Stimulated activated CD4-positive, alpha-beta T cell treated with anti-CD3 and anti-CD28 coated beads, Interleukin-15, amount 100 ng/mL, for 48 hours (primary cell): Measurements from ENCODE around the gene SOCS3.
A peak's percentile ranks its signal among the peaks of the same experiment; 100 is the strongest.

ENCODE experiments used
- DNase-seq, 2 donors: peaks; one replicate each; pipeline ENCODE4 v3.0.0-alpha.2; 2020; ENCODE audit warnings: low read depth in 2 of 2

SOCS3 gene

DNA sequence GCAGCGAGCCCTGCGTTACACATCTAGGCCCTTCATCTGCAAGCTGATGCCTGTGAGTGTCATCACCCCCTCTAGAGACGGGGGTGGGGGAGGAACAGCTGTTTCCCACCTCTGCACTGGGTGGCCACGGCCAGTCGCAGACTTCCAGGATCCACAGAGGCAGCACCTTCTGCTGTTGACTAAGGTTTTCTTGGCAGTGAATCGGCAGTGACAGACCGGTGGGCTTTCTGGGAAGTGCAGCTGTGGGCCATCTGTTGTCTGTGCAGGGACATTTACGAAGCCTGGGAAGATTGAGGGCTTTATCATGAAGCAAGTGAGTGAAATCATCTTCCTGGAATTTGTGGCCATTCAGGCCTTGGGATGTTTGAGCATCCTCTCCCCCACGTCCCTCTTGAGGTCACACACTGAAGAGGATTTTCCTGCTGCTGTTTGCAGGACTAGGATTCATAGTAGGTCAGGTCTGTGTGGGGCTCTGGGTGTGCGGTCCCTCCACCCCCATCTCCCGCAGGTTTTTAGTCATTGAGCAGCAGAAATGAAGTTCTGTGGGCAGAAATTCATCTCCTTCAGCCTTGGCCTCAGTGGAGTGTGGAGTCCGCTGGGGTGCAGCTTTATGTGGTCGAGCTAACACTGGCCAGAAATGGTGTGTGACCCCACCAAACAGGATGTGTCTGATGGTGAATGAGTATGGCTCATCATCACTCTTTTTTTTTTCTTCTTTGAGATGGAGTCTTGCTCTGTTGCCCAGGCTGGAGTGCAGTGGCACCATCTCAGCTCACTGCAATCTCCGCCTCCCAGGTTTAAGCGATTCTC, 30.6 kb upstream of the SOCS3 start:
- DNase-seq, result no peak

DNA sequence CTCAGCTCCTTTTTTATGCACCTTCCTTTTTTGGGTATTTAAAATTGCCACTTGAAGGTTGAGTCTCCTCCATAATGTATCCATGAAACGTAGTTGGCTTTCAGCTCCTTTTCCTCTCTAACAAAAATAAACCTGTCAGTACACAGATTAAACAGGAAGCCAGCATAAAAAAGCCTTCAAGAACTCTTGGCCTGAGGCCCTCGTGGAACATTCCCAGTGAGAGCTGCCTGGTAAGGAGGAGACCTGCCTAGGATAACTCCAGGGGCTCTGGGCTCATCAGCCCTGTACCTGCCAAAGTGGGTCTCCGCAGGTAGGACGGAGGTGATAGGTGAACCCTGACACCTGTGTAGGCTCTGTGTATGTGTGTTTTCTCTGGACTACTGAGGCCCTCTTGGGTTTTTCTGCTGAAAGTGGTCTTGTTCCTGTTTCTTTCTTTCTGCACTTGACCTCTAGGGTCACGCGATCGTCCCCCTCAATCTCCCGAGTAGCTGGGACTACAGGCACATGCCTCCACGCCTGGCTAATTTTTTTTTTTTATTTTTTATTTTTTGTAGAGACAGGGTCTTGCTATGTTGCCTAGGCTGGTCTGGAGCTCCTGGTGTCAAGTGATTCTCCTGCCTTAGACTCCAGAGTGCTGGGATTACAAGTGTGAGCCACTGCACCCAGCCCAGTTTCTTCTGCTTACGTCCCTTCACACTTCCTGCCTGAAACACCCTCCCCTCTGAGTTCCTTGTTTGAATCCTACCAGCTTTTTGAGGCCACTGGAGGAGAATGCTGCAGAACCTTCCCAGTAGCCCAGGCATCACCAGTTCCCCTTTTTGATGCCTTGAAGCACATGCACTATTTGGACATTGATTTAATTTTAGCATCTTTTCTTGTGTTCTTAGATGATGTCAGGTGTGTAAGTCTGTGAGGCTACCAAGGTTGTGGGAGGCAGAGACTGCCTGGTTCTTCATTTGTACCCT, 28.4 kb upstream of the SOCS3 start:
- DNase-seq, result no peak

GRCh38 chr17:78384479-78385175, 24.8 kb upstream of the SOCS3 start:
- no peak for DNase-seq

DNA sequence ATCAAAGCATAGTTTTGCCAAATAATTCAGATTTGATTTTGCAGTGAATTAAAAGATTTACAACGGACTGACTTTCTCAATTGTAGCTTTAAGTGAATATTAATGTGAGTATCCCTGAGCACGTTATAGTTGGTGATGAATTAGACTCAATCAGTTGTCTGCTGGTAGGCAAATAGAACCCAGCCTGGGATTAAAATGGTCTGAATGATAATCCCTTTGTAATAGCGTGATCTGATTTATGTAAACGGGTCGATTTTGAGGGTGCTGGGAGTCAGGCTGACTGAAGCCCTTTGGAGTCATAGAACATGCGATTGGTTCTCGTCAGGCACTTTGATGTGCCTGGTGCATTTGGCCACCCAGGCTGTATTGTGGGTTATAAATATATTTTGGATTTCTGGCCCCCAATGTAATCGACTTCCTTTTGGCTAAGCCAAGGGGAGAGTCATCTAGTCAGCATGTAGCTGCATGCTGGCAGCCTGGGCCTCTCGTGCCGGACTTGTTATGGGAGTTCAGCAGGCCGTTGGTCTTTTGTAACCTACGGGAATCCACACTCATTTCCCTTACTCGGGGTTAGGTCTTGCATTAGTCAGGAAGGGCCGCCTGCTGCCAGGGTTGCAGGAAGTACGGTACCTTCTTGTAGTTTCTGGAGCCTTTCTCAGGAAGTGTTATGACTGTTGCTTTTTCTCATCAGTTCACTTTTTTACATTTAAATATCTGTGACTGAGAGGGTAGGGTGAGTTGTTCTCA, 24.0 kb upstream of the SOCS3 start:
- peak; percentile 61 to 74 for DNase-seq

- no peak for DNase-seq
Measured at GRCh38 chr17:78381601-78382232, 21.8 kb upstream of the SOCS3 start.

GRCh38 chr17:78380370-78380769, 20.5 kb upstream of the SOCS3 start:
- DNase-seq, result no peak

- DNase-seq, result no peak
Measured at GRCh38 chr17:78379131-78379491, 19.2 kb upstream of the SOCS3 start.

DNA sequence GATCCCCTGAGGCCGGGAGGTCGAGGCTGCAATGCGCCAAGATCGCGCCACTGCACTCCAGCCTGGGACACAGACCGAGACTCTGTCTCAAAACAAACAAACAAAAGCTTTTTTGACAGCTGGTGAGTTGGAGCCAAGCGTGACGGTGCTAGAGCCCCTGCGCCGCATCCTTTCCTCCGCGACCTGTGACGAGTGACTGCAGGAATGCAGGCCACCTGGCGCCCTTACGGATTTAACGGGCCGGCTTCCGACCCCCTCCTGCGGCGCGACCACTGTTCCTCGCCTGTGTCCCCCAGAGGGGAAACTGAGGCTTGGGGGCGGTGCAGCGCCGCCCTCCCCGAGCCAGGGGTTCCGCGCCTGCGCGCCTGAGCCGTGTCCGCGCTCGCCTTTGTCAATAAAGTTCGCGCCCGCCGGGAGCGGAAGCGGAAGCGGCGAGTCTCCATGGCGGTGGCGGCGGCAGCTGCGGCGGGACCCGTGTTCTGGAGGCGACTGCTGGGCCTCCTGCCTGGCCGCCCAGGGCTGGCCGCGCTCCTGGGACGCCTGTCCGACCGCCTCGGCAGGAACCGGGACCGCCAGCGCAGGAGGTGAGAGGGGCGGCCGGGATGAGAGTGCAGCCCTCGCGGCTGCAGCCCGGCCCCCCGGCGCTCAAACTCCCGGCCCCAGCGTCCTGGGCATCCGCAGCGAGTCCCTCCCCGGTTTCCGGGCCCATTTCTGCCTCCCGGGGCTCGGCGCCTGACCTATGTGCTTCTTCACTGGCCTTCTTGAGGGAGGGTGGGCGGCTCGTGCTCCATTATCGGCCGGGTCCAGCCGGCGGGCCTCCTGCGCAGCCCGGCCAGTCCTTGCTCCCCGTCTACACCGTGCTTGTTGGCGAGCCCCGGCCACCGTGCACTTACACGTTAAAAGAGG, 18.6 kb upstream of the SOCS3 start, which contains the start of gene PGS1:
TSS of gene PGS1 (plus strand) at position 425 of the 906 bp plus-strand sequence. CDS start at position 442, 17 bp downstream.
- DNase-seq, result peak in 1 of 2 donors; percentile 78

DNA sequence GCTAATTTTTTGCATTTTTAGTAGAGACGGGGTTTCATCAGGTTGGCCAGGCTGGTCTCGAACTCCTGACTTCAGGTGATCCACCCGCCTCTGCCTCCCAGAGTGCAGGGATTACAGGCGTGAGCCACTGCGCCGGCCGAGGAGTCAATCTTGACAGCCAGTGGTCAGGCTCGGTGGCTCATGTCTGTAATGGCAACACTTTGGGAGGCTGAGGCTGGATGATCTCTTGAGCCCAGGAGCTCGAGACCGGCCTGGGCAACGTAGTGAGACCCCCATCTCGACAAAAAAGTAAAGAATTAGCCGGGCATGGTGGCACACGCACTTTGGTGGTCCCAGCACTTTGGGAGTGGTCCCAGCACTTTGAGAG, 18.0 kb upstream of the SOCS3 start:
- DNase-seq, result no peak

DNA sequence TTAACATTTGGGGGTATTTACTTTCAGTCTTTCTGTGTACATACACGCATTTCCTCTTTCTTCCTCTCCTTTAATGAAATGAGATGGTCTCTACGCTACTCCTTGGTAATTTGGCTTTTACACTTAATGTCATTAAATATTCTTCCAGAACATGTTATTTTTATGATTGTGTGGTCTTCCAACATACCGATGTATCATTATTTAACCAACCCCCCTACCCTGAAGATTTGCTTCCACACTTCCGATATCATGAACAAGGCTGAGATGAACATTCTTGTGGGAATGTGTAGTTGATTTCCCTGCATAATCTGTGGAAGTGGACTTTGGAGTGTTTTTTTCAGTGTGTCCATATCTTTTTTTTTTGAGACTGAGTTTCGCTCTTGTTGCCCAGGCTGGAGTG, 16.3 kb upstream of the SOCS3 start:
- DNase-seq, result no peak

- no peak for DNase-seq
Measured at GRCh38 chr17:78375401-78376151, 15.7 kb upstream of the SOCS3 start.

DNA sequence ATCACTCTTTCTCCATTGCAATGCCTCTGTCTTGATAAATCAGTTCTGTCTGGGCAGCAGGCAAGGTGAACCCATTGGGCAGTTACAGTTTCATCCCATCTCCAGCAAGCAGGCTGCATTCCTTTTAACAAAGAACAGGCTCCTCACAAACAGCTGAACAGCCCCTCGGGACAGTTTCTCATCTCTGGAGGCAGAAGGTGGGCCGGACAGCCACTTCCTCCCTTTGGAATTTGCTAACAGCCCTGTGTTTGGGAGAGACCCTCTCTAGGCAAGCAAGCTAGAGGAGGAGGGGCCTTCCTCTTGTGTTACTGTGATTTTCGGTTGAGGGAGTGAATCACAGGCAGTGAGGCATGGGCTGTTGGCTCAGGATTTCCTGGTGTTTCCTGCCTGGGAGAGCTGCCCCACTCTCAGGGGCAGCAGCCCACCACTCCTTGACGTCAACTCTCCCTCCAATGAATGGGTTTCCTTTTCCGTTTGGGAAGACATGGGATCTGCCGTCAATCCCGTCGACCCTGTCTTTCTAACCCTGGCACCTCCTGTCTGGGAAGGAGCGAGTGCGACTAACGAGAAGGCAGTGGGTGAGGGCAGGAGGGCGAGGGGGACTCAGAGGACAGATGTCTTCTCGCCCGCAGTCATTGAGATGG, 14.9 kb upstream of the SOCS3 start:
- DNase-seq, result no peak

DNA sequence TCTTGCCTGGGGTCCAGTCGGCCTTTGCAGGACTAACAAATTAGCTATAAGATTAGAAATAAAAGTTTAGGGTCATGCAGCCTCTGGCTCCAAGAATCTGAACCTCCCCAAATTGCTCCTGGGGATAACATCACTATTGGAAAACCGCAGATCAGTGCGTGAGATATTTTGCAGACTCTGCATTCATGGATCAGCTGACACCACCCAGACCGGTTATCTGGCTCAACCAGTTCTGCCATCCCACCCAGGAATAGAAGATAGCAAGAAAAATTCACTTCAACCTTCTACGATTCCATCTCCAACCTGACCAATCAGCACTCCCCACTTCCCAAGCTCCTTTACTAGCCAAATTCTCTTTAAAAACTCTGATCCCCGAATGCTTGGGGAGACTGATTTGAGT, 14.3 kb upstream of the SOCS3 start:
- DNase-seq, result no peak

DNA sequence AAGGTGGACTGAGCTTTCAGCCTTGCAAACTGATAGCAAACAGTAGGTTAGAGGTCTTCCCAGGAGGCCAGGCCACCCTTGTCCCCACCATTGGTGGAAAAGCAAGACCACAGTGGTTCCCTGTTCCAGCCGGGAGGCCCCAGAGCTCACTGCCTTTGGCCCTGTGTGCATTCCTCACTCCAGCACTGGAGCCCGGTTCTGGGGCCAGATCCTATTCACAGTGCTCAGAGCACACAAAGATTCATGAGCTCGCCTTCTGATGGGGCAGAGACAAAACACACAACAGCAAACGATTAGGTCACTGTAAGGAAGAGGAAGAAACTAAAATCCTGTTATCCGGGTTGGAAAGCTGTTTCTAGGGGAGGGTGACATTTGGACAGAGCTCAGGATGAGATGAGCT, 13.0 kb upstream of the SOCS3 start:
- DNase-seq, result no peak

DNA sequence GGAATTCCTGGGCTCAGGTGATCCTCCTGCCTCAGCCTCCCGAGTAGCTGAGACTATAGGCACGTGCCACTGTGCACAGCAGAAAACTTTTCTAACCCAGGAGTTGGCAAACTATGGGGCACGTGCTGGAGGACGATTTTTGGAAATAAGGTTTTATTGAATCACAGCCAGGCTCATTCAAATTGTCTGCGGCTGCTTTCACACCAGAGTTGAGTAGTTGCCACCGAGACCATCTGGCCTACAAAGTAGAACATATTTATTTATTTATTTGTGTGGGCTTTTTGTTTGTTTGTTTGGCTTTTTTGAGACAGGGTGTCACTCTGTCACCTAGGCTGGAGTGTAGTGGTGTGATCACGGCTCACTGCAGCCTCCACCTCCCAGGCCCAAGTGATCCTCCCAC, 11.2 kb upstream of the SOCS3 start:
- DNase-seq, result no peak

GRCh38 chr17:78369791-78370381, 10.0 kb upstream of the SOCS3 start:
- no peak for DNase-seq

- no peak for DNase-seq
Measured at GRCh38 chr17:78368854-78369495, 9.1 kb upstream of the SOCS3 start.

DNA sequence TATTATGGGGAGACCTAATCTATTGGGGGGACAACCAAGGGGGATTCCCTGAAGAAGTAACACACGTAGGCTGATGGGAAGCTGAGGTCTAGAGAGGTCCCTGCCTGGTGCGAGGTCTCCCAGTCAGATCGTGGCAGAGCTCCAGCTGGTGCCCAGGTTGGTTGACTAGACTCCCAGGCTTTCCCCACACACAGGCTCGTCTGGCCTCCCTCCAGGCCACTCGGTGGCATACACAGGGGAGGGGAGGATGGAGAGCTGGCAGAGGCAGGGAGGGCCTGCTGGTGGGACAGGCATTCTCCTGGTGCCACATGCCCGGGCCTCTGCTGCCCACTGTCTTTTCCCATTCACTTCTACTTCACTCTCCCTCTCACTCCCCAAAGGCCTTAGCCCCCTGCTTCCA, 8.5 kb upstream of the SOCS3 start:
- no peak for DNase-seq
